NCI-H524 (cell line): ENCODE results near the gene MRPL36.
"Not testable (repeated sequence)": the region's sequence is repeated elsewhere in the genome, so short reads cannot be mapped to it uniquely, and the experiment has no call there.

Experiments used
- DNase-seq, 2 experiments: peaks; one replicate each; lab custom pipeline; 2025; lab: John Stamatoyannopoulos, UW

The MRPL36 gene

DNA sequence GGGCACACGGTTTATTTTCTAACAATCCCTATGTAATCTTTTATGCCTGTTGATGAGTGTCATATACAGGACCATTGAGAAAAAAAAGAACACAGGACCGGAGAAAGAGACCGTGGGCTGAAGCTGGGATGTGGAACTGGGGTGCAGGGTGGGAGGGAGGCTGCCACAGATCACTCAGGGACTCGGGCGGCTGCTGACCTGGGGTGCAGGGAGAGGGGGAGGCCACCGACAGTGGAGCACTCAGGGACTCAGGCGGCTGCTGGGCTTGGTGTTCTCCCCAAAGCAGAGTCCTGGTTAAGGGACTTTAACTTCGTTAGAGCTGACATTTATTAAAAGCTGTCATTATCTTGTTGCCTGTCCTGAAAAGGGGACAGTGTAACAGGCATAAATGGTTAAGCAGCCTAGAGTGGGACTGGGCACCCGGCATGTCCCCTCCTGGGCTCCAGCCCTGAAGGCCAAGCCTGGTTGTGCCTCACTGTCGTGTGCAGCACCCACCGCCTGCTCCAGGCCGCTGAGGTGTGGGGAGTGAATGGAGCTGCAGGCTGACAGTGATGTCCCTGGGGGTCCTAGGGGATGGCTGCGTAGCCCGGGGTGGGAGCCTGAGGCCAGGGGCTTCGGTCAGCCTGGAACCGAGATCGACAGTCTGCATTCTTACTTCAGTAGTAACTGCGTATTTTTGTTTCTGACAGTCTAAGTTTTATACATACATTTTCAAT is 15.6 kb upstream of the MRPL36 start:
- no peak for DNase-seq

DNA sequence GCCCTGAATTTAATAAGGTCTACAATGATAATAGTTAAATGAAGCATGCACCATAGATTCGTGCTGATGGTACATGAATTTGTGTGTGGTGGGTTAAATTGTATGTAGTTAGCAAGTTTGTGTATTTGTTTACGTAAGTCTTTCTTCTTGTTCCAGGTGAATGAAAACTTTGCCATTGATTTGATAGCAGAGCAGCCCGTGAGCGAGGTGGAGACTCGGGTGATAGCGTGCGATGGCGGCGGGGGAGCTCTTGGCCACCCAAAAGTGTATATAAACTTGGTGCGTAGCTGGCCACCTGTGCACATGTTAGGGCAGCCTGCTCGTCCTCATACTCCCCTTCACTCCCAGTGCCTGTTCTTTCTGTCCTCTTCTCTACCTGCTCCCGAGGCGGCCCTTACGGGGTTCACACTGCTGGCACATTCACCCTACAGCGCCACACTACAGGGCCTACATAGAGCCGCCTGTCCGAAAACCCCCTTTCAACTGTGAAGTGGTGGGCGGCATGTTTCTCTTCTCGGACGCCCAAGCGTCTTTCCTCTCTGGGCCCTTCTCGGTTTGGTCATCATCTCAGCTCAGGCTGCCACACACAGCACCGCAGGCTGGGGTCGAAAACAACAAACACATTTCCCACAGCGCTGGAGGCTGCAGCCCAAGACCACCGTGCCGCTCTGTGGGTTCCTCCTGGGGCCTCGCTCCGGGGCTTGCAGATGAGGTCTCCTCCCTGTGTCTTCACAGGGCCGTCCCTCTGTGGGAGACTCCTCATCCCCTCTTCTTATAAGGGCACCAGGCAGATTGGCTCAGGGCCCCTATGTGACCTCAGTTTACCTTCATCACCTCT is 14.8 kb upstream of the MRPL36 start:
- no peak for DNase-seq

DNA sequence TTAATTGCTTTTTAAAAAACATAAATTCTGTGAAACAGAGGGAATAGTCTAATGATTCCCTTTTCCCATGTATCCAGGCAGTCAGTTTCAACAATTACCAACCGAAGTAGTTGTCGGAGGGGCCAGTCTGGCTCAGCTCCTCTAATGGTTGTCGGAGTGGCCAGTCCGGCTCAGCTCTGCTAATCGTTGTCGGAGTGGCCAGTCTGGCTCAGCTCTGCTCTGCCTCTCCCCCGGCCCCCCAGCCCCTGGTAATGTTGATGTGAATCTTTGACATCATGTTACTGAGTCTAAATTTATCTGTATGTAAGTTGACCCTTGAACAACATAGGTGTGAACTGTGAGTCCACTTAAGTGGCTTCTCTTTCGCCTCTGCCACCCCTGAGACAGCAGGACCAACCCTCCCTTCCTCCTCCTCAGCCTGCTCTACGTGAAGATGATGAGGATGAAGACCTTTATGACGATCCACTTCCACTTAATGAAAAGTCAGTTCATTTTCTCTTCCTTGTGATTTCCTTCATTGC is 11.0 kb upstream of the MRPL36 start:
- DNase-seq = no peak

DNA sequence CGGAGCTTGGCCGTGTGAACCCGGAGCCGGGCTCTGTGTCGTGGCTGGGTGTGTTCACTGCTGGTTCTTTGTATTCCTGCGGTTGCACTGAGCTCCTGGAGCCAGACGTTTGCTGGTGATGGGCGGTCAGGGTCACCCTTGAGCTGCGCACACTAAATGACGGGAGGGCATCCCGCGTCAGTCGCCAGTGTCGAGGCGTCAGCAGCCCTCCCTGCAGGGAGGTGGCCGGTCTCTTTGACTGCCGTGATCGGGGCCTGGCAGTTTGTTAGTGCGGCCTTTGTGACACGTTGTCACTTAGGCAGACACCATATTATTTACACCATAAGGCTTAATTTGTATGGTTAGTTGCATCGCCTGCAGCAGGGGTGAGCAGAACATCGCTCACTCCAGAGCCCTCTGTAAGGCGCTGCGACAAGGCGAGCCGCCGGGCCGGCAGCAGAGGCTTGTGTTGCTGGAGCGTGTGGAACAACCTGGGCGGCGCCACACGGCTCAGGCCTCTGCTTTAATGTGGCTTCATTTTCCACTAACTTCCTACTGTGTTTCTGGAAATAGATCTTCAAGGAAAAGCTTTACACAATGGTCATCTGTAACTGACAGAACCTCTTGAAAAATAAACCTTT is 9.9 kb upstream of the MRPL36 start:
- DNase-seq = no peak

DNA sequence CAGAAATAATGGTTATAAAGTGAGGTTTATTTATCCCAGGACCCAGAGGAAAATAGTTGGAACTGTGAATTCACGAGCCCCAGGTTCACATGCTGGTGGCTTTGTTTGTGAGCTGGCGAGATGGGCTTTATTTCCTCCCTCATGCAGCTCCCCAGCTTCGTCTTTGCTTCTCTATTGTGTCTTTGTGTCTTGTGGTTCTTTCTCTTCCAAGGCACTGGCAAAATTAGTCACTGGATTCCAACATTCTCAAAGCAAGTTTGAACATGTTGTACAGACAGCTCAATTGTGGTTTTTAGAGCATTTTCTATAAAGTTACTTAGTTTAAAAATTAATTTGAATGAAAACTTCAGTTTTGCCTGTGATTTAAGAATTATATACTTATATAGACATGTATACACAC is 8.8 kb upstream of the MRPL36 start:
- no peak for DNase-seq

DNA sequence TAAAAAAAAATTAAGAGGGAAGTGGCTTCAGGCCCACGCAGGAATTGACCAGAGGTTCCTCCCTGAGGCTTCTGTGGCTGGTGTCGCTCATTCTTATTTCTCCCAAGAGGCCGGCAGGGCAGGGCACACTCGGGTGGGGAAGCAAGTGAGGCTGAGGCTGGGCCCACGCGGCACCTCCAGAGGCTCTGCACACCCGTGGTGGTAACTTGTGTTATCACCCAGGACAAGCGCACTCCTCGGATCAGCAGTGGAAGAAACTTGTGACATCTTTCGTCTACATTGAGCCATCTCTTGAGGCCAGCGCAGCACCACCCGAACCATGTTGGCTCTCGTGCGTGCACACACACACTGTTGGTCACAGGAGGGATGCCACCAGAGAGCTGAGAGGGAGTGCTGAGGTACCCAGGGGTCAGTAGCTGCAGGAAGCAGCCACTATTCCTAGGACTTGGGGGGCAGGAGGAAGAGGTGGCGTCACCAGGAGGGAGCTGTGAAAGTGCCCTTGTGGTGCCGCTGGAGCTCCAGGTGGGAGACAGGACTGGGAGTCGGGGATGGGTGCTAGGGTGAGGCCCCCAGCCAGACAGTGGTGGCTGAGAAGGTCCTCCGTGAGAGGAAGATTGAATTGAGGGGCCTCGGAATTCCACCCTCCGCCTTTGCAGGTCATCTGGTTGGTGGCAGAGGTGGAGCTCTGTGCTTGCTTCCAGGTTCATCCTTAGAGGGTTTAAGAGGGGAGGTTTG is 8.0 kb upstream of the MRPL36 start:
- DNase-seq = no peak

DNA sequence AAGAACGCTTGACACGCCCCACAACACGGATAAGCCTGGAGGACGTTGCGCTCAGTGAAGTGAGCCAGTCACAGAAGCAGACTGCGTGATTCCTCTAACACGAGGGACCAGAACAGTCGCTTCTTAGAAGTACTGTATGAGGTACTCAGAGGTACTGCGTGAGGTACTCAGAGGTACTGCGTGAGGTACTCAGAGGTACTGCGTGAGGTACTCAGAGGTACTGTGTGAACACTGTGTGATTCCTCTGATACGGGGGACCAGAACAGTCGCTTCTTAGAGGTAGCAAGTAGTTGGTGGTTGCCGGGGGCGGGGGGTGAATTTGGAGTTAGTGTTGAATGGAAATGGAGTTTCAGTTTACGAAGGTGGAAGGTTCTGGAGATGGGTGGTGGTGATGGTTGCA is 7.3 kb upstream of the MRPL36 start:
- DNase-seq = no peak

DNA sequence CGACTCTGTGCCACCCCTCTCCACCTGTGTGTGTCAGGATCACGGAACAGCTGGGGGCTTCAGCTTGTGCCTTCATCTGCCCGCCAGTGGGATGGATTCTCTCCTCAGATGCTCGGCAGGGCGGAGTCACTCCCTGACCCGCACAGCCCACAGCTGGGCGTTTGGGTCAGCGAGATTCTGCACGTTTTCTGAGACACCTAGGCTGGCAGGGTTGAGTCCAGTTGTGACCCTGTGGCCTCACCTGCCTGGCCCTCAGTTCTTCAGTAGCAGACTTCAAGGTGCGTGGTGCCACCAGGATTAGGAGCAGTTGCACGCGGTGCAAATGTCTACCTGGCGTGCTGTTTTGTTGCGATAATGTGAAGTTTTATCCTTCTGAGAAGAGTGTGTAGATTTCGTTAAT is 6.6 kb upstream of the MRPL36 start:
- DNase-seq = no peak

DNA sequence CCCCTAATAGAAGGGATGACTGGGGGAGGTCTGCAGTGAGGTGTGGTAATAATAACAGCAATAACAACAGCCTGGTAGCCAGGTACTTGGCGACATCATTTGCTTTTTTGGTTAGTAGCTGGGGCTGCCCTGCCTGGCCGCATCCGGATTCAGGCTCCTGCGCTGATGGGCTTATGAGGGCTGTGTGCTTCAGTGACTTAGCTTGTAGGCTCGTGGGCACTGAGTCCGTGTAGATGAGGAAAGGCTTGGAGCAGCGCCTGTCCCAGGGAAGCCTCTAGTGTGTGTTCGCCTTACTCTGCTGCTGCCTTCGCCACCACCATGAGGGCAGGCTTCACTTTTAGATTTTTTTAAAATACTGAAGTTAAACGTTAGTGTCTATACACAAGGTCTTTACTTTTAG is 6.1 kb upstream of the MRPL36 start:
- no peak for DNase-seq

DNA sequence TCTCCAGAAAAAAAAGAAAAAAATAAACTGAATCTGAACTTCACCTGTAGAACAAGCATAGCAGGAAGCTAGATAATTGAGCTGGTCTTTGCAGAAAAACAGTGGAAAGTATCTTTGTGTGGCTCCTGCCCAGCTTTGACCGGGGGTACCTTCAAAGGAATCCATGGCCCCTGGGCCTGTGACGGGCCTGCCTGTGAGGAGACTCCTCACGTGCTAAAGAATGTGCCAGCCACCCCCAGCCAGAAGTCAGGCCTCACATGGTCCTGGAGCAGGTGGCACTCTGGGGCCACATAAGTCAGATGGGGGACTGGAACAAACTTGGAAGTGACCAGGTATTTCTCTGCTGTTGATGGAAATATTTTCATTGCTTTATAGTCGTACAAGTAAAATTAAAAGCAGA is 5.7 kb upstream of the MRPL36 start:
- no peak for DNase-seq

DNA sequence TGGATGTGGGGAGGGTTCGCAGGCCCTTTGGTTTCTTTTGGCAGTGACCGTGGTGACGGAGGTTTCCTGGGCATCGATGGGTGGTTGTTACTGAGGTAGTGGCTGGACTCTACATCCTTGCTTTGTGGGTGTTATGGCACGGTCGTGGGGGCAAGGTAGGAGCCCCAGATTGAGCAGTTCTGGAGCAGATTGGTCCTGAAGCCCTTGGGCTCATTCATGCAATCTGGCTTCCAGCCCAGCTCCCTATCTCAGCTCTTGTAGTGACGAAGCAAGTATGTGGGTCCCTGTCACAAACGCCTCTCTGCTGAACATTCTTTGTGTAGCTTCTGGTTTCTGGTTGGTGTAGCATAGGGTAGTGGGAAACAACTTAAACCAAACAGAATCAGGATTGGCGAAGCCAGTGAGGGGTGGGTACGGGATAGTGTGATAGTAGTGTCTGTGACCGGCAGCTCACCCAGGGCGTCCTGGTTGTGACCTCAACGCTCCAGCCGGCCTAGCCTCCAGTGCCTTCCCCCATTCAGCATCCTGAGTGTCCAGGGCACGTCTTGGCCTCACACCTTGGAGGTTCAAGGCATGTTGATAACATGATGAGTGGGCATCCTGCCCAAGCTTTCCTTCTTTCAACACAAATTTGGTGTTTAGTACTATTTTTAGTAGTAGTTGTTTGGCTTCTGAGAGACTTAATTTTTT is 4.5 kb upstream of the MRPL36 start:
- DNase-seq = no peak

DNA sequence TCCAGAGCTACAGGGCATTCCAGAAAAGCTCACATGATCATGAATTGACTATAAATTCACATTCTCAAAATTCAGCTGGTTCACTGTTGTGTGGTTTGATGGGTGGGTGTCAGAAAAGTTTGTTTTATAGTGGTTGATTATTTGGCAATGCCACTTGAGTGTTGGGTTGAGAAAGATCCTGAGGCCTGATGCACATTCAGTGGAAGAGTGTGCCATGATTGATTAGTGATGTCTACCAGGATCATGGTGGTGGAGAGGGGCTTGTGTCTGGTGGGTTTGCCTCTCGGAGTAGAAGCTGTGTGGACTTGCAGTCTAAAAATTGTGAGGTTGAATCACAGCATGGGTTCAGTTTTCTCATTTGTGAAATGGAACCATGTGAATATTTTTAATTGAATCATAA is 3.6 kb upstream of the MRPL36 start:
- DNase-seq = no peak

DNA sequence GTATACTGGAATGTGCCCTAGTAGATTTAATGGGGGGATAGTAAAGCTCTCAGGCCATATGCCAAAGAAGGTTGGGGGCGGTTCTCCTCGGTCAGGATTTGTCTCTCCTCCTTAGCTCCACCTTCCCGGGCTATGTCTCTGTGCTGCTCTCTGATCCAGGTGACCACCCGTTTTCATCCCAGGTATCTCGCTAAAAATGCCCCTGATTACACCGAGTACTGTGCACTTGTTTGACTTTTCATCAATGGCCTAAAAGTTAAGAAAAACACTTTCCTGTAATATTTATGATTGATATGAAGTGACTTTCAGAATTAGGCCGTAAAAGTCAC is 2.3 kb upstream of the MRPL36 start:
- peak; percentile 53 to 58 for DNase-seq

DNA sequence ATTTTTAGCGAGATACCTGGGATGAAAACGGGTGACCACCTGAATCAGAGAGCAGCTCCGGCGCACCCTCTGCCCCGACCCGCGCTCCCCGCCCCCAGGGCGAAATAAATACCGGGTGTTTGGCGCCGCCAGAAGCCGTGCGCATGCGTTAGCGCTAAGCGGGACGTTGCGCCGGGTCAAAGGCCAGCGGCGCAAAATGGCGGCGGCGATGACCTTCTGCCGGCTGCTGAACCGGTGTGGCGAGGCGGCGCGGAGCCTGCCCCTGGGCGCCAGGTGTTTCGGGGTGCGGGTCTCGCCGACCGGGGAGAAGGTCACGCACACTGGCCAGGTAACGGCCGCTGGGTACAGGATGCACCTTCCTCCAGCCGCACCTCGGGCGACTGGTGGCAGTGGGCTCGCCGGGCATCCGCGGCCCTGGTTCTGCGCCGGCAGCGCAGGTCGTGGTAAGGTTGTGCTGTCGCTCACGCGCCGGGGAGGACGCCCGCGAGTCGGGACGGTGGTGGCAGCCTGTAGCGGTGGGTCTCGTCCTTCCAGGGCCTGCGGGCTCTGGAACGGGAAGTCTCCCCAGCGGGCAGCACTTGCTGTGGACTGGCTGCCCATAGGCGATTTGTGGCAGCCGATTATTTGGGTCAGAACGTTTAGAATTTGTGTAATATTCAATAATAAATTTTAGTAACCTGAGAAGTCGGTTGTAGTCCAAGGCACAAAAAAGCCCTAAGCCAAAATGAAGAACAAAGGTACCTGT is 1.8 kb upstream of the MRPL36 start, which contains the start of gene NDUFS6:
Gene NDUFS6 (plus strand): TSS at position 186 of the 745 bp plus-strand sequence. CDS start 11 bp downstream, at position 197.
- peak; percentile 67 to 86 for DNase-seq

DNA sequence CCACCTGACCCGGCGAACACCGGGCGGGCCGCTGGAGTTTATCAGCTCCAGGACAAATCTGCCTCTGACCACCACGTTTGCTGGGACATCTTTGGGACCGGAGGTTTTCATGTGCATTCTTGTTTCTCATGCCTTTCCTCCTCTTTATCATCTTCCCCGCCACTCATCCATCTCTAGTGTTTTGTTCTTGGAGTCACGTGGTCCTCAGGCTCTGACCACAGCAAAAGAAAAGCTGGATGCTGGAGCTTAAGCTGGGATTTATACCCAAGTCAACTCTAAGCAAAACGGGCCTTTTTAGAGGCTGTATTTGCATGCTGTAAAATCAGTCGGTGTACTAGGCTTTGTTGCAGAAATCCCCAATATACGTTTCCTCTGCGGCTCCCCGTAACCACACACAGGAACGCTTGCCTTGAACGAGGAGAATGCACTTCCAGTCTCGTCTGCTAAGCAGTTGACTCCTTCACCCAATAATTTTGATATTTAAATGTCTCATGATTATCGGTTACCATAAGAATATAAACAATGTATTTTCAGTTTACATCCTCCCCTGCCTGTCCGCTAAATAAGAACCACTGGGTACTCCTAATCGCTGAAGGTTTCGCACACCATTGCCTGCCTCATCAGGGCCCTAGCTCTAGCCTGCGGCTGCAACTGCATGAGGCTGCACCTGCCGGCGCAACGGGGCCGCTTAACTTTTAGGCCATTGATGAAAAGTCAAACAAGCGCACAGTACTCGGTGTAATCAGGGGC is 1.0 kb upstream of the MRPL36 start:
- DNase-seq = peak; percentile 67 to 83

DNA sequence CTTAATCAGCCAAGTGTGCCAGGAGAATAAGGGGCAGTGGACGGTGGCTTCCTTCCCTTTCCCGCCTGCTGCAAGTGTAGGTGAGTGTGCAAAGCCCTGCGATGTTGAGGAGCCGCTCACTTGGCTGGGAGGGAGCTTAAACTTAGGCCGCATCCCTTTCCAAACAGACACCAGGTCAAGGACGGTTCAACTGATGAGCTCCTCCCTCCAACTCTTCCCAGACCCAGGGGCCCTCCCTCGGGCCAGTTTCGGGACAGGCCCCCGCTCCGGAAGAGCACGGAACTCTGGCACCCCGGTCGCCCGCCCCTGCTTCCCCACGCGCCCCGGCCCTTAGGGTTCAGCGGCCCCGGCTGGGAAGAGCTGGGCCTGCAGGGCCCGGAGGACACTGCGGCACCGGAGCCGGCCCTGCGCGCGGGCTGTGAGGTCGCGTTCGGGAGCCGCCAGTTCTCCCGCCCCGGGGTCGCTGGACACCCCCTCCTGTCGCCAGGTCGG is 481 bp downstream of the MRPL36 start:
- peak in 1 of 2 experiments; percentile 22 for DNase-seq

DNA sequence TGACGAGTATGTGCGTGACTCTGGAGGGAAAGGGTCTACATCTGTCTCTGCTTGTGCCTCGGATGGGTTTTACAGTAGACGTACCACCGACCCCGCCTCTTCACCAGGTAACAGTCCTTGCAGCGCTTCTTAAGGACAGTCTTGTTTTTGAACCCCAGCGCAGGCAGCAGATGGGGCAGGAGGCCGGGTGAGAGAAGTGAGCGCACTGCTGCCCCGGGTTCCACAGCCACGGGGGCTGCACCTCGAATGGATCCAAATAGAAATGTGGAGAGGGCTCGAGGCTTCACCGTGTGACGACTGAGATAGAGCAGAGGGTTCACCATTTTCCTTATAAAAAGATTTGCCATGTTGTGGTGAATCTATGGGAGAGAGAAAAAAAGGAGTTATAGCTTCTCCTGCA is 1.0 kb downstream of the MRPL36 start:
- not testable (repeated sequence) for DNase-seq

DNA sequence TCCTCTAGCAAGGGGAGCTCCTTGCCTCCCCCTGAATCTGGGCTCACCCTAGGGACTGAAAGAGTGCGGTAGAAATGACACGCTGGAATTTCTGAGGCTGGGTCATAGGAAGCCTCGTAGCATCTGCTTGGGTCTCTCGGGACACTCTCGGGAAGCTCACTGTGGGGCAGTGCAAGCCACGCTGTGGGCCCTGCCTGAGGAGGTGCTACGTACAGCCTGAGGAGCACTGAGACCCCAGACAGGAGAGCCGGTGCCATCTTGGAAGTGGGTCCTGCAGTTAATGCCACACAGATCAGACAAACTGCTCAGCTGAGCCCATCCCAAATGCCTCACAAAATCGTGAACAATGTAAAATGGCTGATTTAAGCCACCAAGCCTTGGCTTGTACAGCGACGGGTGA is 1.8 kb downstream of the MRPL36 start:
- no peak for DNase-seq

DNA sequence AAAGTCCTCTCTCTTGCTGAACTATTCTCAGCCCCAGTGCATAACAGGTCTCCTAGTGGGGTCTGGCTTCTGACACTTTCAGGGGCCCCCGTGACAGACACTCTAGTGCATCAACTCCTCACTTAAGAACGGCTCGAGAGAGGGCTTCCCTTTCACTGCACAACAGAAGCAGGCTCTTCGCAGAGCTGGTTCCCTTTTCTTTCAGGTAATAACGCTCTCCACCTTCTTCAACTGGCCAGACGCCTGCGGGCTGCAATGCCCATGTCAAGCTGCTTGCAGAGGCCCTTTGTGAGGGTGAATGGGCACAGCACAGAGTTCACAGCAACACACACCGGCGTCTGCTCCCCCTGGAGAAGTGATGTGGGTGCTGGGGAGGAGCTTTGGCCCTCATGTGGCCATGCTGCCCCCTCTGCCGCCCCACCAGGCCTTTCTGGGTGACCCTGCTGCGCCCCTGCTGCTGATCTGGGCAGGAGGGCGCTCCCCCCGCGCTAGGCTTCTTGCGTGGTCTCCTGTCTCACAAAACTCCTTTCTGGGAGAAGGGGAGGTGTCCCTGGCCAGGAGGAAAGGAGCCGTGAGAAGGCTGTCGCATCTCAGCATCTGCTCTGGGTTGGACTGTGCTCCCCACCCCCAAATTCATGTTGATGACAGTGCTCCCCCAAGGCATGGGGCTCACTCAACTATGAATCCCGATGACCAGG is 2.4 kb downstream of the MRPL36 start:
- DNase-seq = no peak
